Lung microvascular endothelial cell (primary cell): ENCODE data around the gene ASL. TPM values are rescaled to one million over a fixed set of nuclear protein-coding genes. Genes with fewer than 3 reads are reported as not detected.
"Not testable (repeated sequence)": the region's sequence is repeated elsewhere in the genome, so short reads cannot be mapped to it uniquely, and the experiment has no call there.

Experiments used
- DNase-seq, 2 donors: peaks; one replicate each; pipeline versions ENCODE4 v3.0.0 to v3.0.0-alpha.2; 2010; ENCODE audit warnings: low read depth in 2 of 2
- total RNA-seq: library from RNA; depleted of rRNA; stranded (reverse); fragments of >200 nt; gene quantifications from 2 replicates; pipeline ENCODE4 v1.2.1, GENCODE V29; 2014

ASL gene
- total RNA-seq, 1 donor from 2014 or later = 54.2 TPM

- no peak for DNase-seq
Observed at GRCh38 chr7:66076462-66077329, 1.1 kb downstream of the ASL start.

DNA sequence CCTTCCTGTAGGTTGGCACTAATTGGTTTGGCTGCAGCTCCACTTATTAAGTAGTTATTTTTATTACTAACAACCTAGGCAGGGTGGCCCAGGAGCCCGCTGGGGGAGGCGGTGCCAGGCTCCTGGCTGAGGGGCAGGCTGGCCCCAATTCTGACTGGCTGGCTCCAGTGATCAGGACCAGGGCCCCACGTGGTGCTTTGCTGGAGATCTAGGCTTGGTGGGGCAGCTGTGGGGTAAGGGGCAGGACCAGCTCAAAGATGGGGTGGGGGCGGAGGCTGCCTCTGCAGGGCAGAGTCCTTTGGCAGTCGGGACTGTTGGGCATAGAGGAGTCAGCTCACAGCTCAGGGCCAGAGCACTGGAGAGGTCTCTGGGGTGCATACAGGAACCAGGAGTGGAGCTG, 2.4 kb downstream of the ASL start:
- no peak for DNase-seq

GRCh38 chr7:66082083-66082482, 6.5 kb downstream of the ASL start:
- DNase-seq = no peak

DNA sequence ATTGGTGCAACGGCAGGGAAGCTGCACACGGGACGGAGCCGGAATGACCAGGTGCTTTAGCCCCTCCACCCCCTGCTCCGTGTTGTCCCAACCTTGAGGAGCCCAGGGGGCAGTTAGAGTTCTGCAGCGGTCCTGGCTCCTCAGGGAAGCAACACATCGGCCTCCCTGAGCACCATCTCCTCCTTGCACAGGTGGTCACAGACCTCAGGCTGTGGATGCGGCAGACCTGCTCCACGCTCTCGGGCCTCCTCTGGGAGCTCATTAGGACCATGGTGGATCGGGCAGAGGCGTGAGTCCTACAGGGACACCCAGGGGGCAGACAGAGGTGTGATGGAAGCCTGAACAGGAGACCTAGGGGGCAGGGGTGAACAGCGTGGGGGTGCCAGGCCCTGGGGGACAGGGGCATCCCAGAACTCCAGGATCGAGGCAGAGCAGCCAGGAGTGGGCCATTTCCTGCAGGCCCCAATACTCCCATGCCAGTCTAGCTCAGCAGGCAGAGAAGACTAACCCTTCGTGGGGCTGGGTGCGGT, 7.3 kb downstream of the ASL start:
- no peak for DNase-seq

DNA sequence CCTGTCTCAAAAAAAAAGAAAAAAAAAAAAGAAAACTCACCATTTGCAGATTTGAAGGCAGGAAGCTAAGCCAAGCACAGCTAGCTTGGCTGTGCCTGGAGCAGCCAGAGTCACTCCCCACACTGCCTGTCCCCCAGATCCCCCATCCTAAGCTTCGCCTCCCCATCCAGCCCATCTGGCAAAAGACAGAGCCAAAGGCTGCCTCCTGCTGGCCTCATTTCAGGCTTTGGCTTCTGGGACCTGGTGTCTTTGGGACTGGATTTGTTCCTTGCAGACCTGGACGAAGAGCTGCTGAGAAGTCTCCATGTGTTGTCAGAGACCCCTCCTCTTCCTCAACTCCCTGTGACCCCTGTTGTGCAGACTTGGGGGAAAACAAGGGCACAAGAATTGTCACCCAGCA, 8.1 kb downstream of the ASL start:
- DNase-seq = no peak

GRCh38 chr7:66088861-66089838, 13.5 kb downstream of the ASL start:
- DNase-seq = no peak

DNA sequence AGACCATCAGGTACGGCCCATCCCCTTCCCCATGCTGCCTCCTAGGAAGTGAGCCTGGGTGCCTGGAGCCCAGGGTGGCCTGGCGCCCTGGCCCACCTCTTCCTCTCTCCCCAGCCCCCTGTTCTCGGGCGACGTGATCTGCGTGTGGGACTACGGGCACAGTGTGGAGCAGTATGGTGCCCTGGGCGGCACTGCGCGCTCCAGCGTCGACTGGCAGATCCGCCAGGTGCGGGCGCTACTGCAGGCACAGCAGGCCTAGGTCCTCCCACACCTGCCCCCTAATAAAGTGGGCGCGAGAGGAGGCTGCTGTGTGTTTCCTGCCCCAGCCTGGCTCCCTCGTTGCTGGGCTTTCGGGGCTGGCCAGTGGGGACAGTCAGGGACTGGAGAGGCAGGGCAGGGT, 17.0 kb downstream of the ASL start:
- DNase-seq = no peak

DNA sequence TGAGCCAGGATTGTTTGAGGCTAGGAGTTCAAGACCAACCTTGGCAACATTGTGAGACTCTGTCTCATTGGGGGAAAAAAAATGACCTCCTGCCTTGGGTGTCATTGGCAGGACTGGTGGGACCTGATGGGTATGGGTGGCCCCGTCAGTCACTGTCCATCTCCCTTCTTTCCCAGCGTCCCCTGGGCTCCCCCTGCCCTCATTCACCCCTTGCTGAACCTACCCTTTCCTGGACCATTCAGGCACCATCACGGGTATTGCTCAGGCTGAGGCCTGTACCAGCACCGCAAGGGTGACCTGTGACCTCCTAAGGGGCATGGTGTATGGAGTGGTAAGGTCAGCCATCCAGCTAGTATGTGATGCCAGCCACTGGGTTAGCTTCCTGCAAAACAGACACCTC, 19.4 kb downstream of the ASL start:
- DNase-seq = no peak

DNA sequence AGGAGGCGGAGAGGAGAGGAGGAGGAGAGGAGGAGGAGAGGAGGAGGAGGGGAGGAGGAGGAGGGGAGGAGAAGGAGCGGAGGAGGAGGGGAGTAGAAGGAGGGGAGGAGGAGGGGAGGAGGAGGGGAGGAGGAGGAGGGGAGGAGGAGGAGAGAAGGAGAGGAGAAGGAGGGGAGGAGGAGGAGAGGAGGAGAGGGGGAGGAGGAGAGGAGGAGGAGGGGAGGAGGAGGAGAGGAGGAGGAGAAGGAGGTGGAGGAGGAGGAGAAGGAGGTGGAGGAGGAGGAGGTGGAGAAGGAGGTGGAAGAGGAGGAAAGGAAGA, 23.6 kb downstream of the ASL start:
- no peak for DNase-seq

- peak in 1 of 2 donors; percentile 71 for DNase-seq
Observed at GRCh38 chr7:66099551-66100407, 24.2 kb downstream of the ASL start.

GRCh38 chr7:66100408-66101050, 24.9 kb downstream of the ASL start:
- no peak for DNase-seq

- DNase-seq = not testable (repeated sequence)
Observed at GRCh38 chr7:66102168-66102567, 26.5 kb downstream of the ASL start.

DNA sequence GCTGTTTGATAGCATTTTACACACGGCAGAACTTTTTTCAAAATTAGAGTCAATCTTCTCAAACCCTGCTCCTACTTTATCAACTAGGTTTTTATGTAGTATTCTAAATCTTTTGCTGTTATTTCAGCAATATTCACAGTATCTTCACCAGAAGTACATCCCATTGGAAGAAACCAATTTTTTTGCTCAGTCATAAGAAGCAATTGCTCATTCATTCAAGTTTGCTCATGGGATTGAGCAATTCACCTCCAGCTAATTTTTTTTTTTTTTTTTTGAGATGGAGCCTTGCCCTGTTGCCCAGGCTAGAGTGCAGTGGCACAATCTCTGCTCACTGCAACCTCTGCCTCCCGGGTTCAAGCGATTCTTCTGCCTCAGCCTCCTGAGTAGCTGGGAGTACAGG, 28.4 kb downstream of the ASL start:
- not testable (repeated sequence) for DNase-seq

DNA sequence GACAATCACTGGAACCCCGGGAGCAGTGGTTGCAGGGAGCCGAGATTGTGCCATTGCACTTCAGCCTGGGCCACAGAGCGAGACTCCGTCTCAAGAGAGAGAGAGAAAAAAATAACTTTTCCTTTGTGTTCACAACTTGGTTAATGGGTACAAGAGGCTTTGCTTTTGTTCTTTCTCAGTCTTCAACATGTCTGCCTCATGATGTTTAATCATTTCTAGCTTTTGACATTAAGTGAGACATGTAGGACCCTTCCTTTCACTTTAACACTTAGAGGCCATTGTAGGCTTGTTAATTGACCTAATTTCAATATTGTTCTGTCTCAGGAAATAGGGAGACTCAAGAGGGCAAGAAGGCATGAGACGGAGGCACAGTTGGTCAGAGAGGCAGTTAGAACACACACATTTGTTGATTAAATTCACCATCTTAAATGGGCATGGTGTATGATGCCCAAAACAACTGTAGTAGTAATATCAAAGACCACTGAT, 29.7 kb downstream of the ASL start:
- no peak for DNase-seq

DNA sequence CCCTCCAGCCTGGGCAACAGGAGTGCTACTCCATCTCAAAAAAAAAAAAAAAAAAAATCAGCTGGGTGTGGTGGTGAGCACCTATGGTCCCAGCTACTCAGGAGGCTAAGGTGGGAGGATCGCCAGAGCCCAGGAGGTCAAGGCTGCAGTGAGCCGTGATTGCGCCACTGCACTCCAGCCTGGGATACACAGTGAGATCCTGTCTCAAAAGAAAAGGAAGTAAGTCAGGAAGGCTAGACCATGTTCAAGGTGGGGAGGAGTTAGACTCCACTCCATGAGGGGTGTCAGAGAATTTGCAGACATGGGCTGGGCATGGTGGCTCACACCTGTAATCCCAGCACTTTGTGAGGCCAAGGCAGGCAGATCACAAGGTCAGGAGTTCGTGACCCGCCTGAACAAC, 32.8 kb downstream of the ASL start:
- DNase-seq = not testable (repeated sequence)

GRCh38 chr7:66110856-66111255, 35.2 kb downstream of the ASL start:
- peak in 1 of 2 donors; percentile 71 for DNase-seq

DNA sequence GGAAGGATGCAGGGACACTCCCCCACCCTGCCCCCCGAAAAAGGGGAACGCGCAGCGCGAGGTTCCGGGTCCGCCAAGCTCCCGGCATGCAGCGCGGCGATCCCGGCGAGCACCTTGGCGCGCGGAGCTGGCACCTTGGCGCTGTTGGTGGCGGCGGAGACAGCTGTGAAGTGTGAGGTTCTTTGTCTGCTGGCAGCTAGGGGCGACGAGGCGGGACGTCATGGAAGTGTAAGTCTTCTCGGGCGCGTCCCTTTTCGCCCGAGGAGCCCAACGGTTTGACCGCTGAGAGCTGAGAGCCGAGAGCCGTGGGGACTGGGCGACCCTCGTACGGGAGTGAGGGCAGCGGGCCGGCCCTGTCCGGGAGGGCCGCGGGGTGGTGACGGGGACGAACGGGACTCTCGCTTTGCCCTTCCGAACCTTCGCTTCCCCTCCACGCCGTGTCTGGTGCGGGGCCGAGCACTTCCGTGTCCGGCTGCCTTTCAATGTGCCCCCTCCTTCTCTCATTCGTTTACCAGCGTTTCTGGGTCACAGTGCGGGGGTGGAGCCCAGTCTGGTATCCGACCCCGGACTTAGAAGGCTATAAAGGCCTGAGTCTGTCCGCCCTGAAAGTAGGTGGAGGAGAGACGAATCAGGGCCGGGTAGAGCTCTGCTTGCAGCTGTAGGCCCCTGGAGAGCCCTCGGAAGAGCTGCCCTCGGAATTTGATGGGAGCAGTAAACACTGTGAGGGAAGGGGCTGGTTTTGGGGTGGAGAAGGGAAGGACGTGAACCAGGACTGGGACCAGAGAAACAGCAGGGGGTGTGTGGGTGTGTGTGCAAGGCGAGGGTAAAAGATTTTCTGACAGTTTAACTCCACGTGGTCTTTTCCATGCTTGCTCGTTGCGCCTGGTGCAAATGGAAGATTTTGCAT, 39.4 kb downstream of the ASL start, which contains the start of gene CRCP:
Gene CRCP (plus strand): TSS at position 105 of the 907 bp plus-strand sequence. CDS start 116 bp downstream, at position 221.
- DNase-seq = peak; percentile 80 to 82

GRCh38 chr7:66116680-66117420, 41.2 kb downstream of the ASL start:
- DNase-seq = not testable (repeated sequence)

DNA sequence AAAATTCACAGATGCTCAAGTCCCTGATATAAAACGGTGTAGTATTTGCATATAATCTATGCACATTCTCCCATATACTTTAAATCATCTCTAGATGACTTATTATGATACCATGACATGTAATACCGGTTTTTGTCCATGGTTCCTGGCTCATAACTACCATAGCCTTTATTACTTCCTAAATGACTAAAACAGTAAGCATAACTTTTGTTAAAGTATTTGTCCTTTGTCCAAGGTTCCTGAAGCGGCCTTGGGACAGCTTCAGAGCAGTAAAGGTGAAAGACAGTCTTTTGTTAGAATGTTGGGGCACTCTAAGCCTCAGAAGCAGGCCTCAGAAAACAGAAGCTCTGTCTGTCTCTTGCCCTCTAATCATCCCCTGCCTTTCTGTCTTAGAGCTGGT, 43.0 kb downstream of the ASL start:
- peak in 1 of 2 donors; percentile 45 for DNase-seq
